H9 (cell line): ENCODE measurements around the gene DNM2. TPM values are rescaled to one million over a fixed set of nuclear protein-coding genes. Genes with fewer than 3 reads are reported as not detected.
A peak's percentile ranks its signal among the peaks of the same experiment; 100 is the strongest.

ENCODE experiments used
- DNase-seq: peaks from one replicate; pipeline ENCODE4 v3.0.0-alpha.2; 2017
- H2AFZ ChIP-seq: one replicate; pipeline ENCODE4 v1.6.1; 2013; ENCODE audit warnings: mild to moderate bottlenecking, low read length, control low read depth, moderate library complexity
- H2AK5ac ChIP-seq: 2 replicates; pipeline ENCODE4 v1.6.1; 2013; ENCODE audit warnings: low read length, control low read depth, mixed read lengths; ENCODE audit not compliant: insufficient read length
- H2BK120ac ChIP-seq: one replicate; pipeline ENCODE4 v1.6.1; 2013; ENCODE audit warnings: low read depth, mild to moderate bottlenecking, low read length, control low read depth, inconsistent platforms; ENCODE audit not compliant: poor library complexity, severe bottlenecking
- H2BK12ac ChIP-seq: 2 replicates; pipeline ENCODE4 v1.6.1; 2013; ENCODE audit warnings: low read length, control low read depth, mixed read lengths, low read depth; ENCODE audit not compliant: insufficient read length
- H2BK15ac ChIP-seq: 2 replicates; pipeline ENCODE4 v1.6.1; 2013; ENCODE audit warnings: low read depth, low read length, control low read depth
- H2BK20ac ChIP-seq: one replicate; pipeline ENCODE4 v1.6.1; 2013; ENCODE audit warnings: low read depth, mild to moderate bottlenecking, low read length, control low read depth, inconsistent platforms; ENCODE audit not compliant: poor library complexity, severe bottlenecking
- H2BK5ac ChIP-seq: 2 replicates; pipeline ENCODE4 v1.6.1; 2013; ENCODE audit warnings: low read length, control low read depth, mixed read lengths; ENCODE audit not compliant: insufficient read length
- H3K14ac ChIP-seq: 2 replicates; pipeline ENCODE4 v1.6.1; 2013; ENCODE audit warnings: low read length, control low read depth; ENCODE audit not compliant: insufficient read depth
- H3K18ac ChIP-seq: 2 replicates; pipeline ENCODE4 v1.6.1; 2013; ENCODE audit warnings: low read depth, mild to moderate bottlenecking, mixed read lengths, low read length, control low read depth; ENCODE audit not compliant: insufficient read length
- H3K23ac ChIP-seq: 2 replicates; pipeline ENCODE4 v1.6.1; 2013; ENCODE audit warnings: low read length, control low read depth, mixed read lengths, low read depth; ENCODE audit not compliant: insufficient read length
- H3K23me2 ChIP-seq: 2 replicates; pipeline ENCODE4 v1.6.1; 2013; ENCODE audit warnings: low read depth, mild to moderate bottlenecking, mixed read lengths, low read length, control low read depth; ENCODE audit not compliant: insufficient read length, poor library complexity, severe bottlenecking
- H3K27ac ChIP-seq: 2 replicates; pipeline ENCODE4 v1.5.1; 2013; ENCODE audit warnings: low read length, control low read depth, mixed read lengths, low read depth; ENCODE audit not compliant: insufficient read length
- H3K27me3 ChIP-seq: 2 replicates; pipeline ENCODE4 v1.6.1; 2013; ENCODE audit warnings: low read length, control low read depth, inconsistent platforms; ENCODE audit not compliant: insufficient read depth
- H3K4ac ChIP-seq: 2 replicates; pipeline ENCODE4 v1.6.1; 2013; ENCODE audit warnings: low read depth, mild to moderate bottlenecking, control low read depth, inconsistent platforms, low read length, moderate library complexity
- H3K4me1 ChIP-seq: 2 replicates; pipeline ENCODE4 v1.6.1; 2013; ENCODE audit warnings: low read length, control low read depth, inconsistent platforms; ENCODE audit not compliant: insufficient read depth
- H3K4me2 ChIP-seq: 2 replicates; pipeline ENCODE4 v1.6.1; 2013; ENCODE audit warnings: low read length, control low read depth, mixed read lengths; ENCODE audit not compliant: insufficient read length, insufficient read depth
- H3K56ac ChIP-seq: 2 replicates; pipeline ENCODE4 v1.6.1; 2013; ENCODE audit warnings: low read depth, mild to moderate bottlenecking, mixed read lengths, low read length, control low read depth; ENCODE audit not compliant: insufficient read length
- H3K79me1 ChIP-seq: 2 replicates; pipeline ENCODE4 v1.6.1; 2013; ENCODE audit warnings: low read depth, mild to moderate bottlenecking, moderate library complexity, low read length, control low read depth, inconsistent platforms; ENCODE audit not compliant: insufficient read depth, poor library complexity, severe bottlenecking
- H3K79me2 ChIP-seq: 2 replicates; pipeline ENCODE4 v1.6.1; 2013; ENCODE audit warnings: low read length, control low read depth, inconsistent platforms; ENCODE audit not compliant: insufficient read depth
- H3K9ac ChIP-seq: 2 replicates; pipeline ENCODE4 v1.6.1; 2013; ENCODE audit warnings: low read length, control low read depth, mixed read lengths; ENCODE audit not compliant: insufficient read length; ENCODE audit errors: extremely low read depth
- H3K9me3 ChIP-seq: one replicate; pipeline ENCODE4 v1.6.1; 2013; ENCODE audit warnings: low read depth, low read length, inconsistent platforms; ENCODE audit not compliant: control insufficient read depth
- H3T11ph ChIP-seq: one replicate; pipeline ENCODE4 v1.6.1; 2013; ENCODE audit warnings: mild to moderate bottlenecking, low read length, control low read depth, inconsistent platforms
- H4K20me1 ChIP-seq: one replicate; pipeline ENCODE4 v1.6.1; 2013; ENCODE audit not compliant: control insufficient read depth, insufficient read length, insufficient read depth
- H4K5ac ChIP-seq: 2 replicates; pipeline ENCODE4 v1.6.1; 2013; ENCODE audit warnings: low read depth, mild to moderate bottlenecking, mixed read lengths, low read length, control low read depth; ENCODE audit not compliant: insufficient read length
- H4K8ac ChIP-seq: replicated peaks from 2 replicates; pipeline ENCODE4 v1.6.1; 2013; ENCODE audit warnings: low read length, control low read depth, mixed read lengths, low read depth; ENCODE audit not compliant: insufficient read length
- H4K91ac ChIP-seq: 2 replicates; pipeline ENCODE4 v1.6.1; 2013; ENCODE audit warnings: low read depth, mild to moderate bottlenecking, moderate library complexity, mixed read lengths, low read length, control low read depth; ENCODE audit not compliant: insufficient read length
- H3K27ac Mint-ChIP-seq, 3 experiments: 2 replicates in 2 of 3; 3 replicates in 1 of 3; pipeline ENCODE4 v1.8.0; 2020 to 2021; ENCODE audit warnings: mixed read lengths in 3 of 3, mild to moderate bottlenecking in 1 of 3, moderate library complexity in 1 of 3
- H3K27me3 Mint-ChIP-seq: 2 replicates; pipeline ENCODE4 v1.8.0; 2021; ENCODE audit warnings: low read depth, mild to moderate bottlenecking, moderate library complexity, mixed read lengths
- H3K36me3 Mint-ChIP-seq, 3 experiments: 2 replicates in 2 of 3; 3 replicates in 1 of 3; pipeline ENCODE4 v1.8.0; 2020 to 2021; ENCODE audit warnings: low read depth in 3 of 3, mixed read lengths in 3 of 3; ENCODE audit not compliant: insufficient read depth in 1 of 3
- H3K4me1 Mint-ChIP-seq, 2 experiments: 2 replicates each; pipeline ENCODE4 v1.8.0; 2020; ENCODE audit warnings: mixed read lengths in 2 of 2
- H3K4me3 Mint-ChIP-seq, 2 experiments: 2 replicates in 1 of 2; 3 replicates in 1 of 2; pipeline ENCODE4 v1.8.0; 2020 to 2021; ENCODE audit warnings: mild to moderate bottlenecking in 2 of 2, mixed read lengths in 2 of 2, moderate library complexity in 1 of 2
- H3K9me3 Mint-ChIP-seq, 2 experiments: 2 replicates in 1 of 2; 3 replicates in 1 of 2; pipeline ENCODE4 v1.8.0; 2020; ENCODE audit warnings: mild to moderate bottlenecking in 2 of 2, mixed read lengths in 2 of 2, moderate library complexity in 1 of 2
- WGBS: extraction: QIAGEN DNeasy Blood & Tissue Kit; methylation state at CpG from one replicate; pipeline ENCODE4 v1.1.7; 2013; ENCODE audit warnings: missing lambda C conversion rate, low lambda C conversion rate, mixed read lengths; ENCODE audit not compliant: insufficient read length; ENCODE audit errors: extremely low coverage; 5-methylcytosine and 5-hydroxymethylcytosine counted together
- total RNA-seq: library from RNA; stranded (reverse); gene quantifications from 2 replicates; pipeline ENCODE4 v1.2.1, GENCODE V29; 2021
- TF ChIP-seq, protein P1 (sequence below): fragments of 200-600 bp; sonication (generic); conservative IDR thresholded peaks from 3 replicates; pipeline ENCODE4 v1.8.0; 2021; ENCODE audit warnings: antibody characterized with exemption, mild to moderate bottlenecking

Gene DNM2
- total RNA-seq, 1 experiment from 2014 or later, result 152 TPM

DNA sequence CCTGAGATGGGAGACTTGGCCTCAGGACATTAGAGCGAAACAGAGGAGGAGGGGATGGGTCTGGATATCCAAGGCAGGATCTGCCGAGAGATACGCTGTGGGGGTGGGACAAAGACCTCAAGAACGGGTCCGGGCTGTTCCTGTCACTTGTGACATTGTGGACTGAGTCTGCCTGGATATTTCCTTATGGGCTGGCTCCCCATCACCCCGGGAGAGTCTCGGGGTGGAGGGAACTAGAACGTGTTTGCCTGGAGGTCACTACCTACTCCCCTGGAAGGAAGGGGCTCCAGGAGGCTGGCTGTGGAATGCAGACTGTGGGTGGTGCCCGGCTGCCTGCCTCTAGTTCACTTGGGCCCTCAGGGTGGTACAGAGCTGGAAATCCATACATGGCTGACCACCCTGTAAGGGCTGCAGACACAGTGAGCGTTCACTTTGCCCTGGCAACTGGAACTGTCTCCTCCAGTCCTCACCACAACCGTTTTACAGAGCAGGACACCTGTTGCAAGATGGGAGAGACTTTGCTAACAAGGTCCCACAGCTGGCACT lies 26.4 kb downstream of the DNM2 start:
- H3K9me3 Mint-ChIP-seq, result peaks cover 5 to 7% of the 10 kb centered on the region in 2 experiments; a peak in 4 of 5 replicates
- DNase-seq, result no peak
- Histone ChIP-seq H3K9me3 (no peaks in the 10 kb centered on the region), H3K4ac (no peak overlapping the region), H3K4me2 (no peak overlapping the region), H2BK120ac (no peak overlapping the region), H4K8ac (no peak overlapping the region), H4K20me1 (no peaks in the 10 kb centered on the region), H3K27me3 (no peaks in the 10 kb centered on the region), H3K4me1 (no peaks in the 10 kb centered on the region), H3K14ac (no peak overlapping the region; the same call in 1 of the 2 replicates), H2BK15ac (no peak overlapping the region), H2BK5ac (no peak overlapping the region), H2BK20ac (no peak overlapping the region), H4K91ac (no peak overlapping the region), H3K79me1 (peaks cover 8% of the 10 kb centered on the region), H2AK5ac (no peak overlapping the region), H3K23ac (no peak overlapping the region), H3K23me2 (no peaks in the 10 kb centered on the region), H3K9ac (no peak overlapping the region), H3K18ac (no peak overlapping the region), H2BK12ac (no peak overlapping the region), H3K79me2 (peaks cover 6% of the 10 kb centered on the region), H2AFZ (no peak overlapping the region), H3K56ac (no peak overlapping the region), H3K27ac (no peak overlapping the region), H4K5ac (no peak overlapping the region), H3T11ph (no peak overlapping the region)
- TF ChIP-seq, protein P1, sequence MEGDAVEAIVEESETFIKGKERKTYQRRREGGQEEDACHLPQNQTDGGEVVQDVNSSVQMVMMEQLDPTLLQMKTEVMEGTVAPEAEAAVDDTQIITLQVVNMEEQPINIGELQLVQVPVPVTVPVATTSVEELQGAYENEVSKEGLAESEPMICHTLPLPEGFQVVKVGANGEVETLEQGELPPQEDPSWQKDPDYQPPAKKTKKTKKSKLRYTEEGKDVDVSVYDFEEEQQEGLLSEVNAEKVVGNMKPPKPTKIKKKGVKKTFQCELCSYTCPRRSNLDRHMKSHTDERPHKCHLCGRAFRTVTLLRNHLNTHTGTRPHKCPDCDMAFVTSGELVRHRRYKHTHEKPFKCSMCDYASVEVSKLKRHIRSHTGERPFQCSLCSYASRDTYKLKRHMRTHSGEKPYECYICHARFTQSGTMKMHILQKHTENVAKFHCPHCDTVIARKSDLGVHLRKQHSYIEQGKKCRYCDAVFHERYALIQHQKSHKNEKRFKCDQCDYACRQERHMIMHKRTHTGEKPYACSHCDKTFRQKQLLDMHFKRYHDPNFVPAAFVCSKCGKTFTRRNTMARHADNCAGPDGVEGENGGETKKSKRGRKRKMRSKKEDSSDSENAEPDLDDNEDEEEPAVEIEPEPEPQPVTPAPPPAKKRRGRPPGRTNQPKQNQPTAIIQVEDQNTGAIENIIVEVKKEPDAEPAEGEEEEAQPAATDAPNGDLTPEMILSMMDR, result no peak
- no CpG with 5 or more reads among the region's 11 CpGs for WGBS
- H3K4me1 Mint-ChIP-seq, result peaks cover 15 to 16% of the 10 kb centered on the region in 2 experiments
- peak overlapping the region; percentile 30 to 84 (median 81); a peak in 4 of 7 replicates for H3K27ac Mint-ChIP-seq
- no peaks in the 10 kb centered on the region for H3K27me3 Mint-ChIP-seq
- peaks cover 6 to 15% (median 8%) of the 10 kb centered on the region in 3 experiments for H3K36me3 Mint-ChIP-seq
- H3K4me3 Mint-ChIP-seq, result no peak overlapping the region
